PC-3 (cell line): Measurements from ENCODE around the gene NEFH. TPM values are rescaled to one million over a fixed set of nuclear protein-coding genes. Genes with fewer than 3 reads are reported as not detected.

Experiments used
- ATAC-seq: fragments of 200-7000 bp; cut with Tn5 transposase; 2 replicates; pipeline ENCODE4 v1.9.1; 2020; ENCODE audit warnings: mild to moderate bottlenecking, moderate library complexity
- BruUV-seq: library from RNA; stranded (reverse); fragments of 400-500 nt; replicated peaks from 2 replicates; lab custom pipeline; 2021; lab: Mats Ljungman, UMichigan
- CTCF ChIA-PET: fragments of 300-600 bp; sonication (Branson Sonifier 250); formaldehyde crosslinking; loops from one replicate; lab custom pipeline; 2022; ENCODE audit warnings: antibody characterized with exemption; lab: Charles Lee
- POLR2A ChIA-PET: fragments of 300-600 bp; sonication (Branson Sonifier 250); formaldehyde crosslinking; loops from one replicate; lab custom pipeline; 2022; ENCODE audit warnings: antibody characterized with exemption; ENCODE audit not compliant: unreplicated experiment; lab: Charles Lee
- DNase-seq: peaks from one replicate; pipeline ENCODE4 v3.0.0-alpha.2; 2015
- H2AFZ ChIP-seq: fragments of 300-600 bp; sonication (generic); 2 replicates; pipeline ENCODE4 v1.6.0; 2016; ENCODE audit warnings: antibody characterized with exemption, low read length
- H3F3A ChIP-seq: fragments of 300-600 bp; sonication (generic); one replicate; pipeline ENCODE4 v1.6.0; 2017; ENCODE audit warnings: antibody characterized with exemption, low read length, control low read depth, mild to moderate bottlenecking; ENCODE audit not compliant: unreplicated experiment
- H3K27ac ChIP-seq: fragments of 300-600 bp; sonication (generic); 2 replicates; pipeline ENCODE4 v1.5.1; 2016; ENCODE audit warnings: mild to moderate bottlenecking, low read length
- H3K27me3 ChIP-seq: fragments of 300-600 bp; sonication (generic); 2 replicates; pipeline ENCODE4 v1.6.1; 2016; ENCODE audit warnings: low read length, mixed read lengths
- H3K36me3 ChIP-seq: fragments of 300-600 bp; sonication (generic); 2 replicates; pipeline ENCODE4 v1.6.1; 2016; ENCODE audit warnings: low read depth, mixed run types, low read length, mixed read lengths
- H3K4me1 ChIP-seq: fragments of 300-600 bp; sonication (generic); 2 replicates; pipeline ENCODE4 v1.5.1; 2016; ENCODE audit warnings: low read length; ENCODE audit not compliant: insufficient read depth
- H3K4me2 ChIP-seq: fragments of 300-600 bp; sonication (generic); 2 replicates; pipeline ENCODE4 v1.6.0; 2016; ENCODE audit warnings: low read length
- H3K4me3 ChIP-seq: fragments of 300-600 bp; sonication (generic); 2 replicates; pipeline ENCODE4 v1.5.1; 2016; ENCODE audit warnings: mild to moderate bottlenecking, low read length, mixed read lengths
- H3K79me2 ChIP-seq: fragments of 300-600 bp; sonication (generic); 2 replicates; pipeline ENCODE4 v1.6.1; 2017; ENCODE audit warnings: low read length, mixed read lengths
- H3K9ac ChIP-seq: fragments of 300-600 bp; sonication (generic); 2 replicates; pipeline ENCODE4 v1.6.0; 2016; ENCODE audit warnings: mild to moderate bottlenecking, low read length
- H3K9me2 ChIP-seq: fragments of 300-600 bp; sonication (generic); replicated peaks from 2 replicates; pipeline ENCODE4 v1.6.1; 2016; ENCODE audit warnings: mixed run types, low read length, mixed read lengths
- H3K9me3 ChIP-seq: fragments of 300-600 bp; sonication (generic); 2 replicates; pipeline ENCODE4 v1.6.1; 2016; ENCODE audit warnings: low read length, mixed read lengths
- H4K20me1 ChIP-seq: fragments of 300-600 bp; sonication (generic); 2 replicates; pipeline ENCODE4 v1.6.1; 2016; ENCODE audit warnings: low read length, mixed read lengths
- EZH2 ChIP-seq: fragments of 300-600 bp; sonication (generic); IDR thresholded peaks from one replicate; pipeline ENCODE4 v1.6.1; 2017; ENCODE audit warnings: antibody characterized with exemption, mild to moderate bottlenecking, low read length; ENCODE audit not compliant: unreplicated experiment
- EZH2phosphoT487 ChIP-seq: fragments of 300-600 bp; sonication (generic); IDR thresholded peaks from 2 replicates; pipeline ENCODE4 v1.6.1; 2018; ENCODE audit warnings: mild to moderate bottlenecking, antibody characterized with exemption, low read length, borderline replicate concordance
- intact Hi-C: fragments of 100-400 bp; cut with micrococcal nuclease; formaldehyde crosslinking; loops from 2 replicates; pipeline ENCODE4 v1.9.0; 2023
- total RNA-seq: library from RNA; depleted of rRNA; stranded (reverse); fragments of >200 nt; gene quantifications from 2 replicates; pipeline ENCODE4 v1.2.3, GENCODE V29; 2014
- TF ChIP-seq, protein P1 (sequence below): fragments of 300-600 bp; sonication (generic); conservative IDR thresholded peaks from 2 replicates; pipeline ENCODE4 v1.5.1; 2017; ENCODE audit warnings: antibody characterized with exemption, low read depth, mild to moderate bottlenecking, low read length

NEFH gene
- total RNA-seq, 1 experiment from 2014 or later = not detected

DNA sequence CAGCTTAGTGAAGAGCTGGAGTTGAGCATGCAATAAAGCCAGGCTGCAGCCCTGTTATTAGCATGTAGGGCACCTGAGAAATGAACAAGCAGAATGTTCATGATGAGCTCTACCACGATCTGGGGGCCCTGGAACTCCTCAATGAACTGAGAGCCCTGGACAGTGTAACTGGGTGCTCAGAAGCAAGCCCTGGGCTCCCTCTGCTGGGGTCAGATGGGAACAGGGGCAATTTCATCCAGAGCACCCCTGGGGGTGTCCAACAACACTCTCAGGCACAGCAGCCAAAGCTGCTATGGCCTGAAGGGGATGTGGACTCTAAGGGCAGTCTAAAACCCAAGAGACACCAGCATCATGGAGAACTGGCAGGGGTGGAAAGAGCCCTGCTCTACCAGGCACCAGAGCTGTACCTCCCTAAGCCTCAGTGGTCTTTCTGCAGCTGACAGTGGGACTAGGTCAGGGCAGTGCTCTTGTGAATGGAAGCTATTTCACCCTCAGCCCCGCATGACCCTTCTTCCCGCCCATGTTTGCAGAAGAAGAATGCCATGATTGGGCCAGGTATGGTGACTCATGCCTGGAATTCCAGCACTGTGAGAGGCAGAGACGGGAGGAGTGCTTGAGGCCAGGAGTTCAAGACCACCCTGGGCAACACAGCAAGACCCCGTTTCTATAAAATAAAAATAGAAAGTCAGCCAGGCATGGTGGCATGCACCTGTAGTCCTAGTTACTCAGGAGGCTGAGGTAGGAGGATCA is 44.6 kb downstream of the NEFH start:
- Histone ChIP-seq H3F3A (no peaks in the 10 kb centered on the region), H3K4me2 (no peak overlapping the region), H3K9ac (no peak overlapping the region), H2AFZ (no peak overlapping the region), H3K9me2 (no peaks in the 10 kb centered on the region), H3K79me2 (no peaks in the 10 kb centered on the region), H3K27ac (no peak overlapping the region), H3K27me3 (no peaks in the 10 kb centered on the region), H3K4me3 (no peak overlapping the region), H3K9me3 (no peaks in the 10 kb centered on the region), H3K4me1 (no peaks in the 10 kb centered on the region), H4K20me1 (no peaks in the 10 kb centered on the region), H3K36me3 (peaks cover 30% of the 10 kb centered on the region)
- intact Hi-C loops = loop anchor here (1.0 kb wide), 1 partner anchor 129 kb away; no protein-coding TSS in a partner anchor
- no TSS peak for BruUV-seq
- POLR2A ChIA-PET = no interaction called here
- DNase-seq = peak; percentile 26
- ATAC-seq = peak; percentile 62
- CTCF ChIA-PET = interaction anchor here (0.8 kb wide), 1 partner anchor 218 kb away, joined by 3 read pairs; the partner anchor contains the start of gene GAS2L1
- TF ChIP-seq, protein P1, sequence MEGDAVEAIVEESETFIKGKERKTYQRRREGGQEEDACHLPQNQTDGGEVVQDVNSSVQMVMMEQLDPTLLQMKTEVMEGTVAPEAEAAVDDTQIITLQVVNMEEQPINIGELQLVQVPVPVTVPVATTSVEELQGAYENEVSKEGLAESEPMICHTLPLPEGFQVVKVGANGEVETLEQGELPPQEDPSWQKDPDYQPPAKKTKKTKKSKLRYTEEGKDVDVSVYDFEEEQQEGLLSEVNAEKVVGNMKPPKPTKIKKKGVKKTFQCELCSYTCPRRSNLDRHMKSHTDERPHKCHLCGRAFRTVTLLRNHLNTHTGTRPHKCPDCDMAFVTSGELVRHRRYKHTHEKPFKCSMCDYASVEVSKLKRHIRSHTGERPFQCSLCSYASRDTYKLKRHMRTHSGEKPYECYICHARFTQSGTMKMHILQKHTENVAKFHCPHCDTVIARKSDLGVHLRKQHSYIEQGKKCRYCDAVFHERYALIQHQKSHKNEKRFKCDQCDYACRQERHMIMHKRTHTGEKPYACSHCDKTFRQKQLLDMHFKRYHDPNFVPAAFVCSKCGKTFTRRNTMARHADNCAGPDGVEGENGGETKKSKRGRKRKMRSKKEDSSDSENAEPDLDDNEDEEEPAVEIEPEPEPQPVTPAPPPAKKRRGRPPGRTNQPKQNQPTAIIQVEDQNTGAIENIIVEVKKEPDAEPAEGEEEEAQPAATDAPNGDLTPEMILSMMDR = peak; percentile 55
- no peak for TF ChIP-seq EZH2

DNA sequence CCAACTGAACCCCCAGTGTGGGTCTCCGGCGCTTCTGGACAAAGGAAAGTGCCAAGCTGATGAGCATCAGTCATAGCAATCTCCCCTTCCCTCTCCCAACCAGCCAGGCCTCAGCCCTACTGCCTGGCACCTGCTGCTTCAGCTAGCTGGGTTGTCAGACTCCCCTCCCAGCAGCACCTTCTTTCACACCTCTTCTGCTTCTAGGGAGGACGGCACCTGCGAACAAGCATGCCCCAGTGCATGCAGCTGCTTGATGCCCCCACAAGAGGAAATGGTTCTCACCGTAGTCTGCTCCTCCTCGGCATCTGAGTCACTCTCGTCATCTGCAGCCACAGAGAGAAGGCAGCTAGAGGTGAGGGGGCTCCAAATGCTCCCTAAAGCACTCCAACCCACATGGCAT is 48.1 kb downstream of the NEFH start:
- intact Hi-C loops = no loop called here
- Histone ChIP-seq H3K9me2 (no peaks in the 10 kb centered on the region), H3K27me3 (no peaks in the 10 kb centered on the region), H4K20me1 (no peaks in the 10 kb centered on the region), H3K4me2 (no peak overlapping the region), H2AFZ (no peak overlapping the region), H3K36me3 (peaks cover 18% of the 10 kb centered on the region), H3K27ac (no peak overlapping the region), H3K4me1 (no peaks in the 10 kb centered on the region), H3K9me3 (no peaks in the 10 kb centered on the region), H3K9ac (no peak overlapping the region), H3F3A (no peaks in the 10 kb centered on the region), H3K4me3 (no peak overlapping the region), H3K79me2 (no peaks in the 10 kb centered on the region)
- ChIA-PET POLR2A (no interaction called here), CTCF (no interaction called here)
- DNase-seq = no peak
- ATAC-seq = no peak
- no TSS peak for BruUV-seq
- TF ChIP-seq EZH2phosphoT487 = no peak
- no peak for TF ChIP-seq EZH2
- TF ChIP-seq, protein P1 = no peak

DNA sequence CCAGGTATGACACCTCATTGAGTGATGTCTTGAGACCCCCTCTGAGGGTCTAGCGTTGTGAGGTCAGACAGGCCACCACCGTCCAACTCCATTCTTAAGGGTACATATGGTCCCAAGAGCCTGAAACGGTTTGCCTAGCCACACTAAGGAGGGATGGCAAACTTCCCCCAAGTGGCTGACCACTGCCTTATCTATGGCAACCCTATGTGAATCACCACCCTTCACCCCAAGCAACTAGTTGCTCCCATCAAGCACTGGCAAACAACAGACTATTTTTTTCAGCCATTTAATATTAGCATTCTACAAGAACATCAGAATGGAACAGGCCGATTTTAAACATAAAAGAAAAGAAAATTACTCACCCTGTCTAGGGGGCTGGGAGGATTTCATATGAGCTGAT is 50.7 kb downstream of the NEFH start:
- Histone ChIP-seq H3F3A (no peaks in the 10 kb centered on the region), H3K27ac (no peak overlapping the region), H3K9me3 (no peaks in the 10 kb centered on the region), H3K36me3 (peaks cover 12% of the 10 kb centered on the region), H3K4me3 (no peak overlapping the region), H3K9ac (no peak overlapping the region), H3K79me2 (no peaks in the 10 kb centered on the region), H3K4me2 (no peak overlapping the region), H3K9me2 (no peaks in the 10 kb centered on the region), H2AFZ (no peak overlapping the region), H4K20me1 (no peaks in the 10 kb centered on the region), H3K4me1 (no peaks in the 10 kb centered on the region), H3K27me3 (no peaks in the 10 kb centered on the region)
- POLR2A ChIA-PET = no interaction called here
- DNase-seq = no peak
- TF ChIP-seq, protein P1 = no peak
- no peak for TF ChIP-seq EZH2
- TF ChIP-seq EZH2phosphoT487 = no peak
- no peak for ATAC-seq
- CTCF ChIA-PET = no interaction called here
- no TSS peak for BruUV-seq
- intact Hi-C loops = no loop called here
